H9 (cell line): ENCODE results near the gene MAJIN. TPM values are rescaled to one million over a fixed set of nuclear protein-coding genes. Genes with fewer than 3 reads are reported as not detected.

ENCODE experiments used
- DNase-seq: peaks from one replicate; pipeline ENCODE4 v3.0.0-alpha.2; 2017
- H2AFZ ChIP-seq: one replicate; pipeline ENCODE4 v1.6.1; 2013; ENCODE audit warnings: mild to moderate bottlenecking, low read length, control low read depth, moderate library complexity
- H2AK5ac ChIP-seq: 2 replicates; pipeline ENCODE4 v1.6.1; 2013; ENCODE audit warnings: low read length, control low read depth, mixed read lengths; ENCODE audit not compliant: insufficient read length
- H2BK120ac ChIP-seq: one replicate; pipeline ENCODE4 v1.6.1; 2013; ENCODE audit warnings: low read depth, mild to moderate bottlenecking, low read length, control low read depth, inconsistent platforms; ENCODE audit not compliant: poor library complexity, severe bottlenecking
- H2BK12ac ChIP-seq: 2 replicates; pipeline ENCODE4 v1.6.1; 2013; ENCODE audit warnings: low read length, control low read depth, mixed read lengths, low read depth; ENCODE audit not compliant: insufficient read length
- H2BK15ac ChIP-seq: 2 replicates; pipeline ENCODE4 v1.6.1; 2013; ENCODE audit warnings: low read depth, low read length, control low read depth
- H2BK20ac ChIP-seq: one replicate; pipeline ENCODE4 v1.6.1; 2013; ENCODE audit warnings: low read depth, mild to moderate bottlenecking, low read length, control low read depth, inconsistent platforms; ENCODE audit not compliant: poor library complexity, severe bottlenecking
- H2BK5ac ChIP-seq: 2 replicates; pipeline ENCODE4 v1.6.1; 2013; ENCODE audit warnings: low read length, control low read depth, mixed read lengths; ENCODE audit not compliant: insufficient read length
- H3K14ac ChIP-seq: 2 replicates; pipeline ENCODE4 v1.6.1; 2013; ENCODE audit warnings: low read length, control low read depth; ENCODE audit not compliant: insufficient read depth
- H3K18ac ChIP-seq: 2 replicates; pipeline ENCODE4 v1.6.1; 2013; ENCODE audit warnings: low read depth, mild to moderate bottlenecking, mixed read lengths, low read length, control low read depth; ENCODE audit not compliant: insufficient read length
- H3K23ac ChIP-seq: 2 replicates; pipeline ENCODE4 v1.6.1; 2013; ENCODE audit warnings: low read length, control low read depth, mixed read lengths, low read depth; ENCODE audit not compliant: insufficient read length
- H3K23me2 ChIP-seq: 2 replicates; pipeline ENCODE4 v1.6.1; 2013; ENCODE audit warnings: low read depth, mild to moderate bottlenecking, mixed read lengths, low read length, control low read depth; ENCODE audit not compliant: insufficient read length, poor library complexity, severe bottlenecking
- H3K27ac ChIP-seq: 2 replicates; pipeline ENCODE4 v1.5.1; 2013; ENCODE audit warnings: low read length, control low read depth, mixed read lengths, low read depth; ENCODE audit not compliant: insufficient read length
- H3K27me3 ChIP-seq: 2 replicates; pipeline ENCODE4 v1.6.1; 2013; ENCODE audit warnings: low read length, control low read depth, inconsistent platforms; ENCODE audit not compliant: insufficient read depth
- H3K4ac ChIP-seq: 2 replicates; pipeline ENCODE4 v1.6.1; 2013; ENCODE audit warnings: low read depth, mild to moderate bottlenecking, control low read depth, inconsistent platforms, low read length, moderate library complexity
- H3K4me1 ChIP-seq: 2 replicates; pipeline ENCODE4 v1.6.1; 2013; ENCODE audit warnings: low read length, control low read depth, inconsistent platforms; ENCODE audit not compliant: insufficient read depth
- H3K4me2 ChIP-seq: 2 replicates; pipeline ENCODE4 v1.6.1; 2013; ENCODE audit warnings: low read length, control low read depth, mixed read lengths; ENCODE audit not compliant: insufficient read length, insufficient read depth
- H3K56ac ChIP-seq: 2 replicates; pipeline ENCODE4 v1.6.1; 2013; ENCODE audit warnings: low read depth, mild to moderate bottlenecking, mixed read lengths, low read length, control low read depth; ENCODE audit not compliant: insufficient read length
- H3K79me1 ChIP-seq: 2 replicates; pipeline ENCODE4 v1.6.1; 2013; ENCODE audit warnings: low read depth, mild to moderate bottlenecking, moderate library complexity, low read length, control low read depth, inconsistent platforms; ENCODE audit not compliant: insufficient read depth, poor library complexity, severe bottlenecking
- H3K79me2 ChIP-seq: 2 replicates; pipeline ENCODE4 v1.6.1; 2013; ENCODE audit warnings: low read length, control low read depth, inconsistent platforms; ENCODE audit not compliant: insufficient read depth
- H3K9ac ChIP-seq: 2 replicates; pipeline ENCODE4 v1.6.1; 2013; ENCODE audit warnings: low read length, control low read depth, mixed read lengths; ENCODE audit not compliant: insufficient read length; ENCODE audit errors: extremely low read depth
- H3K9me3 ChIP-seq: one replicate; pipeline ENCODE4 v1.6.1; 2013; ENCODE audit warnings: low read depth, low read length, inconsistent platforms; ENCODE audit not compliant: control insufficient read depth
- H3T11ph ChIP-seq: one replicate; pipeline ENCODE4 v1.6.1; 2013; ENCODE audit warnings: mild to moderate bottlenecking, low read length, control low read depth, inconsistent platforms
- H4K20me1 ChIP-seq: one replicate; pipeline ENCODE4 v1.6.1; 2013; ENCODE audit not compliant: control insufficient read depth, insufficient read length, insufficient read depth
- H4K5ac ChIP-seq: 2 replicates; pipeline ENCODE4 v1.6.1; 2013; ENCODE audit warnings: low read depth, mild to moderate bottlenecking, mixed read lengths, low read length, control low read depth; ENCODE audit not compliant: insufficient read length
- H4K8ac ChIP-seq: replicated peaks from 2 replicates; pipeline ENCODE4 v1.6.1; 2013; ENCODE audit warnings: low read length, control low read depth, mixed read lengths, low read depth; ENCODE audit not compliant: insufficient read length
- H4K91ac ChIP-seq: 2 replicates; pipeline ENCODE4 v1.6.1; 2013; ENCODE audit warnings: low read depth, mild to moderate bottlenecking, moderate library complexity, mixed read lengths, low read length, control low read depth; ENCODE audit not compliant: insufficient read length
- H3K27ac Mint-ChIP-seq, 3 experiments: 2 replicates in 2 of 3; 3 replicates in 1 of 3; pipeline ENCODE4 v1.8.0; 2020 to 2021; ENCODE audit warnings: mixed read lengths in 3 of 3, mild to moderate bottlenecking in 1 of 3, moderate library complexity in 1 of 3
- H3K27me3 Mint-ChIP-seq: 2 replicates; pipeline ENCODE4 v1.8.0; 2021; ENCODE audit warnings: low read depth, mild to moderate bottlenecking, moderate library complexity, mixed read lengths
- H3K36me3 Mint-ChIP-seq, 3 experiments: 2 replicates in 2 of 3; 3 replicates in 1 of 3; pipeline ENCODE4 v1.8.0; 2020 to 2021; ENCODE audit warnings: low read depth in 3 of 3, mixed read lengths in 3 of 3; ENCODE audit not compliant: insufficient read depth in 1 of 3
- H3K4me1 Mint-ChIP-seq, 2 experiments: 2 replicates each; pipeline ENCODE4 v1.8.0; 2020; ENCODE audit warnings: mixed read lengths in 2 of 2
- H3K4me3 Mint-ChIP-seq, 2 experiments: 2 replicates in 1 of 2; 3 replicates in 1 of 2; pipeline ENCODE4 v1.8.0; 2020 to 2021; ENCODE audit warnings: mild to moderate bottlenecking in 2 of 2, mixed read lengths in 2 of 2, moderate library complexity in 1 of 2
- H3K9me3 Mint-ChIP-seq, 2 experiments: 2 replicates in 1 of 2; 3 replicates in 1 of 2; pipeline ENCODE4 v1.8.0; 2020; ENCODE audit warnings: mild to moderate bottlenecking in 2 of 2, mixed read lengths in 2 of 2, moderate library complexity in 1 of 2
- CTCF ChIP-seq: fragments of 200-600 bp; sonication (generic); conservative IDR thresholded peaks from 3 replicates; pipeline ENCODE4 v1.8.0; 2021; ENCODE audit warnings: antibody characterized with exemption, mild to moderate bottlenecking
- WGBS: extraction: QIAGEN DNeasy Blood & Tissue Kit; methylation state at CpG from one replicate; pipeline ENCODE4 v1.1.7; 2013; ENCODE audit warnings: missing lambda C conversion rate, low lambda C conversion rate, mixed read lengths; ENCODE audit not compliant: insufficient read length; ENCODE audit errors: extremely low coverage; 5-methylcytosine and 5-hydroxymethylcytosine counted together
- total RNA-seq: library from RNA; stranded (reverse); gene quantifications from 2 replicates; pipeline ENCODE4 v1.2.1, GENCODE V29; 2021

MAJIN gene
- total RNA-seq, 1 experiment from 2014 or later = not detected

GRCh38 chr11:64936539-64936938 is 35.4 kb downstream of the MAJIN start:
- WGBS = no CpG with 5 or more reads among the region's 4 CpGs
- H4K8ac ChIP-seq = no peak overlapping the region
- H3K79me2 ChIP-seq = no peaks in the 10 kb centered on the region
- DNase-seq = no peak
- no peak overlapping the region for H3K14ac ChIP-seq
- H4K20me1 ChIP-seq = no peaks in the 10 kb centered on the region
- no peak overlapping the region for H3K23ac ChIP-seq
- no peak overlapping the region for H2BK20ac ChIP-seq
- H3K9me3 Mint-ChIP-seq = no peaks in the 10 kb centered on the region
- H3T11ph ChIP-seq = no peak overlapping the region
- no peak overlapping the region for H2BK120ac ChIP-seq
- H2BK15ac ChIP-seq = no peak overlapping the region
- no peak overlapping the region for H3K27ac ChIP-seq
- peaks cover 7% of the 10 kb centered on the region; the same call in 1 of the 2 replicates for H3K4me1 ChIP-seq
- peaks cover 0 to 4% (median 0%) of the 10 kb centered on the region in 3 experiments; a peak in 2 of 7 replicates for H3K36me3 Mint-ChIP-seq
- no peak overlapping the region for H3K4me2 ChIP-seq
- H3K27me3 Mint-ChIP-seq = peaks cover 10% of the 10 kb centered on the region
- H3K56ac ChIP-seq = no peak overlapping the region
- no peak overlapping the region for H3K4ac ChIP-seq
- H3K4me3 Mint-ChIP-seq = no peak overlapping the region; a peak in 1 of 5 replicates
- no peak overlapping the region for H2AK5ac ChIP-seq
- no peaks in the 10 kb centered on the region for H3K79me1 ChIP-seq
- H3K9ac ChIP-seq = no peak overlapping the region
- no peak overlapping the region for H4K91ac ChIP-seq
- peaks cover 4% of the 10 kb centered on the region for H3K23me2 ChIP-seq
- no peak overlapping the region for H2BK12ac ChIP-seq
- no peak for TF ChIP-seq CTCF
- no peaks in the 10 kb centered on the region for H3K27me3 ChIP-seq
- no peak overlapping the region for H4K5ac ChIP-seq
- H3K18ac ChIP-seq = no peak overlapping the region
- H3K4me1 Mint-ChIP-seq = peaks cover 21 to 51% of the 10 kb centered on the region in 2 experiments
- H2BK5ac ChIP-seq = no peak overlapping the region
- H3K9me3 ChIP-seq = no peaks in the 10 kb centered on the region
- H2AFZ ChIP-seq = no peak overlapping the region
- no peak overlapping the region for H3K27ac Mint-ChIP-seq
